IMR-90 (cell line): ENCODE data around the gene SETD3. TPM values are rescaled to one million over a fixed set of nuclear protein-coding genes. Genes with fewer than 3 reads are reported as not detected.

ENCODE experiments used
- ATAC-seq: fragments of 200-7000 bp; cut with Tn5 transposase; 2 replicates; pipeline ENCODE4 v1.9.1; 2020; ENCODE audit warnings: low read depth, mild to moderate bottlenecking, moderate library complexity
- BruUV-seq: library from RNA; stranded (reverse); fragments of 400-500 nt; replicated peaks from 2 replicates; lab custom pipeline; 2021; lab: Mats Ljungman, UMichigan
- CTCF ChIA-PET: fragments of 300-600 bp; formaldehyde crosslinking; extraction: SDS; loops from one replicate; lab custom pipeline; 2021; ENCODE audit warnings: antibody characterized with exemption; lab: Yijun Ruan, JAX
- POLR2A ChIA-PET: fragments of 300-600 bp; sonication (Branson Sonifier 250); formaldehyde crosslinking; loops from one replicate; lab custom pipeline; 2022; ENCODE audit warnings: antibody characterized with exemption; ENCODE audit not compliant: unreplicated experiment; lab: Charles Lee
- DNase-seq: peaks from one replicate; pipeline ENCODE4 v3.0.0; 2013
- H2AFZ ChIP-seq: replicated peaks from 2 replicates; pipeline ENCODE3; 2013; ENCODE audit warnings: low read length, mild to moderate bottlenecking; ENCODE audit not compliant: poor library complexity
- H2AK5ac ChIP-seq: 2 replicates; pipeline ENCODE4 v1.6.1; 2013; ENCODE audit warnings: low read depth, low read length, inconsistent platforms
- H2AK9ac ChIP-seq: replicated peaks from 2 replicates; pipeline ENCODE3; 2013; ENCODE audit warnings: mild to moderate bottlenecking, low read depth, low read length, moderate library complexity; ENCODE audit not compliant: poor library complexity
- H2BK120ac ChIP-seq: 2 replicates; pipeline ENCODE4 v1.6.1; 2013; ENCODE audit warnings: low read depth, low read length, inconsistent platforms
- H2BK15ac ChIP-seq: 3 replicates; pipeline ENCODE4 v1.6.1; 2013; ENCODE audit warnings: low read depth, low read length, inconsistent platforms
- H2BK20ac ChIP-seq: 2 replicates; pipeline ENCODE4 v1.6.1; 2013; ENCODE audit warnings: low read depth, mild to moderate bottlenecking, inconsistent platforms, low read length, moderate library complexity
- H2BK5ac ChIP-seq: 2 replicates; pipeline ENCODE4 v1.6.1; 2013; ENCODE audit warnings: mild to moderate bottlenecking, low read depth, low read length, inconsistent platforms; ENCODE audit not compliant: poor library complexity, severe bottlenecking
- H3K14ac ChIP-seq: replicated peaks from 2 replicates; pipeline ENCODE4 v1.6.1; 2013; ENCODE audit warnings: low read depth, low read length, inconsistent platforms
- H3K18ac ChIP-seq: 2 replicates; pipeline ENCODE4 v1.6.1; 2013; ENCODE audit warnings: low read depth, low read length, control low read depth
- H3K23ac ChIP-seq: 2 replicates; pipeline ENCODE4 v1.6.1; 2013; ENCODE audit warnings: low read depth, low read length, inconsistent platforms
- H3K27ac ChIP-seq: 2 replicates; pipeline ENCODE4 v1.5.1; 2013; ENCODE audit warnings: mild to moderate bottlenecking, control low read depth, low read length; ENCODE audit not compliant: insufficient read depth
- H3K27me3 ChIP-seq: 2 replicates; pipeline ENCODE4 v1.6.1; 2013; ENCODE audit warnings: low read length; ENCODE audit not compliant: control insufficient read depth, insufficient read depth
- H3K36me3 ChIP-seq: 2 replicates; pipeline ENCODE4 v1.6.1; 2013; ENCODE audit warnings: low read length, mixed read lengths; ENCODE audit not compliant: control insufficient read depth, insufficient read depth
- H3K4ac ChIP-seq: 2 replicates; pipeline ENCODE4 v1.6.1; 2013; ENCODE audit warnings: low read depth, low read length, inconsistent platforms
- H3K4me1 ChIP-seq: 2 replicates; pipeline ENCODE4 v1.6.1; 2013; ENCODE audit warnings: low read length, mixed read lengths; ENCODE audit not compliant: control insufficient read depth, insufficient read depth
- H3K4me2 ChIP-seq: 2 replicates; pipeline ENCODE4 v1.6.1; 2013; ENCODE audit warnings: low read depth, mild to moderate bottlenecking, control low read depth, low read length, moderate library complexity
- H3K4me3 ChIP-seq: 2 replicates; pipeline ENCODE4 v1.5.1; 2013; ENCODE audit warnings: low read depth, mild to moderate bottlenecking, control low read depth, low read length, moderate library complexity; ENCODE audit not compliant: insufficient read depth
- H3K56ac ChIP-seq: 2 replicates; pipeline ENCODE4 v1.6.1; 2013; ENCODE audit warnings: low read length, inconsistent platforms; ENCODE audit not compliant: insufficient read depth; ENCODE audit errors: extremely low read depth
- H3K79me1 ChIP-seq, 2 experiments: 2 replicates each; pipeline ENCODE4 v1.6.1; 2013; ENCODE audit warnings: low read length in 2 of 2, inconsistent platforms in 1 of 2, low read depth in 1 of 2
- H3K9ac ChIP-seq: 2 replicates; pipeline ENCODE4 v1.6.1; 2013; ENCODE audit warnings: low read depth, low read length, control low read depth
- H3K9me1 ChIP-seq: 2 replicates; pipeline ENCODE4 v1.6.1; 2013; ENCODE audit warnings: low read length, inconsistent platforms; ENCODE audit not compliant: insufficient read depth
- H3K9me3 ChIP-seq: 2 replicates; pipeline ENCODE4 v1.6.1; 2013; ENCODE audit warnings: low read length; ENCODE audit not compliant: control insufficient read depth, insufficient read depth
- H4K20me1 ChIP-seq: 2 replicates; pipeline ENCODE4 v1.6.1; 2013; ENCODE audit warnings: low read length, inconsistent platforms; ENCODE audit not compliant: insufficient read depth
- H4K5ac ChIP-seq: 2 replicates; pipeline ENCODE4 v1.6.1; 2013; ENCODE audit warnings: mild to moderate bottlenecking, low read depth, low read length, control low read depth
- H4K8ac ChIP-seq, 2 experiments: 2 replicates each; pipeline ENCODE4 v1.6.1; 2013; ENCODE audit warnings: low read depth in 2 of 2, low read length in 2 of 2, control low read depth in 1 of 2, inconsistent platforms in 1 of 2
- H4K91ac ChIP-seq: 2 replicates; pipeline ENCODE4 v1.6.1; 2013; ENCODE audit warnings: low read depth, low read length, inconsistent platforms; ENCODE audit not compliant: insufficient read depth
- BHLHE40 ChIP-seq: fragments of 150-350 bp; IDR thresholded peaks from 2 replicates; pipeline ENCODE4 v1.6.1; 2016; ENCODE audit warnings: mild to moderate bottlenecking, low read depth, low read length
- CEBPB ChIP-seq: IDR thresholded peaks from 2 replicates; pipeline ENCODE4 v1.6.1; 2012; ENCODE audit warnings: low read depth, low read length, improper control_type of control experiment
- CHD1 ChIP-seq: IDR thresholded peaks from 2 replicates; pipeline ENCODE4 v1.6.1; 2012; ENCODE audit warnings: low read depth, low read length, improper control_type of control experiment
- ELK1 ChIP-seq: fragments of 150-350 bp; IDR thresholded peaks from 2 replicates; pipeline ENCODE4 v1.6.1; 2016; ENCODE audit warnings: low read depth, mild to moderate bottlenecking, low read length, moderate library complexity, borderline replicate concordance
- FOS ChIP-seq: fragments of 150-350 bp; IDR thresholded peaks from 2 replicates; pipeline ENCODE4 v1.6.1; 2016; ENCODE audit warnings: low read depth, low read length
- MAFK ChIP-seq: IDR thresholded peaks from 2 replicates; pipeline ENCODE4 v1.6.1; 2012; ENCODE audit warnings: low read depth, low read length, improper control_type of control experiment
- MAZ ChIP-seq: IDR thresholded peaks from 2 replicates; pipeline ENCODE4 v1.6.1; 2012; ENCODE audit warnings: low read depth, mild to moderate bottlenecking, low read length, improper control_type of control experiment, moderate library complexity, borderline replicate concordance
- MXI1 ChIP-seq: IDR thresholded peaks from 2 replicates; pipeline ENCODE4 v1.6.1; 2012; ENCODE audit warnings: low read depth, mild to moderate bottlenecking, low read length, moderate library complexity, borderline replicate concordance
- NFE2L2 ChIP-seq: fragments of 150-350 bp; IDR thresholded peaks from 2 replicates; pipeline ENCODE4 v1.6.1; 2016; ENCODE audit warnings: low read depth, mild to moderate bottlenecking, low read length
- POLR2A ChIP-seq: IDR thresholded peaks from 2 replicates; pipeline ENCODE4 v1.6.1; 2012; ENCODE audit warnings: mild to moderate bottlenecking, low read depth, low read length
- RAD21 ChIP-seq: IDR thresholded peaks from 2 replicates; pipeline ENCODE4 v1.6.1; 2012; ENCODE audit warnings: low read length, improper control_type of control experiment
- RCOR1 ChIP-seq: IDR thresholded peaks from 2 replicates; pipeline ENCODE4 v1.6.1; 2012; ENCODE audit warnings: mild to moderate bottlenecking, low read length, improper control_type of control experiment; ENCODE audit not compliant: insufficient replicate concordance
- RFX5 ChIP-seq: IDR thresholded peaks from 2 replicates; pipeline ENCODE4 v1.8.0; 2012; ENCODE audit warnings: low read depth, mild to moderate bottlenecking, low read length, moderate library complexity
- SMC3 ChIP-seq: fragments of 150-350 bp; IDR thresholded peaks from 2 replicates; pipeline ENCODE4 v1.6.1; 2016; ENCODE audit warnings: low read depth, mild to moderate bottlenecking, antibody characterized with exemption, low read length, moderate library complexity
- WGBS, 2 experiments: methylation state at CpG; one replicate each; pipeline versions ENCODE4 v1.1.5 to v1.1.7; 2013; ENCODE audit warnings: missing lambda C conversion rate in 2 of 2; ENCODE audit not compliant: insufficient read length in 1 of 2; ENCODE audit errors: extremely low coverage in 2 of 2; 5-methylcytosine and 5-hydroxymethylcytosine counted together
- dilution Hi-C: fragments of 300-500 bp; cut with HindIII; formaldehyde crosslinking; loops from one replicate; pipeline ENCODE4 v1.14.3; 2018; ENCODE audit warnings: low sequenced_read_pairs; ENCODE audit not compliant: unreplicated experiment
- in situ Hi-C: fragments of 300-500 bp; cut with MboI; formaldehyde crosslinking; loops from 3 replicates; pipeline ENCODE4 v1.14.3; 2019; ENCODE audit warnings: low sequenced_read_pairs, inconsistent platforms, mixed read lengths
- intact Hi-C: fragments of 100-400 bp; cut with micrococcal nuclease; formaldehyde crosslinking; loops from 2 replicates; pipeline ENCODE4 v1.10.0; 2022
- polyA plus RNA-seq, 3 experiments: library from polyadenylated mRNA; depleted of rRNA; stranded (reverse); fragments of >200 nt; gene quantifications; 2 replicates each; pipeline ENCODE4 v1.2.3, GENCODE V29; 2012; ENCODE audit warnings: low replicate concordance in 1 of 3
- total RNA-seq: library from RNA; depleted of rRNA; stranded (reverse); fragments of >200 nt; gene quantifications from 2 replicates; pipeline ENCODE4 v1.2.3, GENCODE V29; 2012
- TF ChIP-seq, protein P1 (sequence below): conservative IDR thresholded peaks from 2 replicates; pipeline ENCODE4 v1.5.1; 2012; ENCODE audit warnings: mild to moderate bottlenecking, low read depth, low read length, improper control_type of control experiment
- TF ChIP-seq, protein P2 (sequence below): fragments of 150-350 bp; IDR thresholded peaks from 2 replicates; pipeline ENCODE4 v1.6.1; 2017; ENCODE audit warnings: mild to moderate bottlenecking, antibody characterized with exemption, low read length, low read depth

The SETD3 gene
- total and polyA plus RNA-seq, 2 of the 4 experiments (the other 2 are of a cell fraction), result 18.8 to 31.9 TPM

- Histone ChIP-seq H3K9ac (no peak overlapping the region), H3K18ac (no peak overlapping the region), H2BK5ac (no peak overlapping the region), H3K4me1 (peaks cover 11% of the 10 kb centered on the region), H3K36me3 (peaks cover 11% of the 10 kb centered on the region), H4K20me1 (no peaks in the 10 kb centered on the region), H3K9me1 (peaks cover 10% of the 10 kb centered on the region), H3K79me1 (peaks cover 4 to 17% of the 10 kb centered on the region in 2 experiments), H3K27ac (no peak overlapping the region), H4K8ac (no peak overlapping the region), H3K4me3 (no peak overlapping the region), H3K27me3 (no peaks in the 10 kb centered on the region), H2BK120ac (no peak overlapping the region), H3K23ac (no peak overlapping the region), H2AK5ac (no peak overlapping the region), H2BK15ac (no peak overlapping the region), H4K91ac (no peak overlapping the region), H3K4me2 (no peak overlapping the region), H2AK9ac (no peak overlapping the region), H2BK20ac (no peak overlapping the region), H4K5ac (no peak overlapping the region), H3K56ac (no peak overlapping the region), H3K9me3 (peaks cover 5% of the 10 kb centered on the region; the same call in 1 of the 2 replicates), H2AFZ (no peak overlapping the region), H3K14ac (no peak overlapping the region), H3K4ac (no peak overlapping the region)
- no CpG with 5 or more reads among the region's 1 CpG for WGBS, 2 experiments
- dilution Hi-C loops (no loop called here), in situ Hi-C loops (no loop called here), intact Hi-C loops (no loop called here)
- POLR2A ChIA-PET, result no interaction called here
- TF ChIP-seq MAFK (no peak), RAD21 (no peak), FOS (no peak), SMC3 (no peak), ELK1 (no peak), MXI1 (no peak), RCOR1 (no peak), CEBPB (no peak), BHLHE40 (no peak), RFX5 (no peak), MAZ (no peak), POLR2A (no peak), NFE2L2 (no peak), CHD1 (no peak)
- TF ChIP-seq, protein P1, sequence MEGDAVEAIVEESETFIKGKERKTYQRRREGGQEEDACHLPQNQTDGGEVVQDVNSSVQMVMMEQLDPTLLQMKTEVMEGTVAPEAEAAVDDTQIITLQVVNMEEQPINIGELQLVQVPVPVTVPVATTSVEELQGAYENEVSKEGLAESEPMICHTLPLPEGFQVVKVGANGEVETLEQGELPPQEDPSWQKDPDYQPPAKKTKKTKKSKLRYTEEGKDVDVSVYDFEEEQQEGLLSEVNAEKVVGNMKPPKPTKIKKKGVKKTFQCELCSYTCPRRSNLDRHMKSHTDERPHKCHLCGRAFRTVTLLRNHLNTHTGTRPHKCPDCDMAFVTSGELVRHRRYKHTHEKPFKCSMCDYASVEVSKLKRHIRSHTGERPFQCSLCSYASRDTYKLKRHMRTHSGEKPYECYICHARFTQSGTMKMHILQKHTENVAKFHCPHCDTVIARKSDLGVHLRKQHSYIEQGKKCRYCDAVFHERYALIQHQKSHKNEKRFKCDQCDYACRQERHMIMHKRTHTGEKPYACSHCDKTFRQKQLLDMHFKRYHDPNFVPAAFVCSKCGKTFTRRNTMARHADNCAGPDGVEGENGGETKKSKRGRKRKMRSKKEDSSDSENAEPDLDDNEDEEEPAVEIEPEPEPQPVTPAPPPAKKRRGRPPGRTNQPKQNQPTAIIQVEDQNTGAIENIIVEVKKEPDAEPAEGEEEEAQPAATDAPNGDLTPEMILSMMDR, result no peak
- TF ChIP-seq, protein P2, sequence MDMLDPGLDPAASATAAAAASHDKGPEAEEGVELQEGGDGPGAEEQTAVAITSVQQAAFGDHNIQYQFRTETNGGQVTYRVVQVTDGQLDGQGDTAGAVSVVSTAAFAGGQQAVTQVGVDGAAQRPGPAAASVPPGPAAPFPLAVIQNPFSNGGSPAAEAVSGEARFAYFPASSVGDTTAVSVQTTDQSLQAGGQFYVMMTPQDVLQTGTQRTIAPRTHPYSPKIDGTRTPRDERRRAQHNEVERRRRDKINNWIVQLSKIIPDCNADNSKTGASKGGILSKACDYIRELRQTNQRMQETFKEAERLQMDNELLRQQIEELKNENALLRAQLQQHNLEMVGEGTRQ, result no peak
- BruUV-seq, result no TSS peak
- ATAC-seq, result no peak
- CTCF ChIA-PET, result interaction anchor here (1.0 kb wide), 1 partner anchor 17 kb away, joined by 3 read pairs; no protein-coding TSS in a partner anchor
- no peak for DNase-seq
Observed at GRCh38 chr14:99432485-99432884, 48.2 kb downstream of the SETD3 start.
